ENCODE results near the gene OOSP3. TPM values are rescaled to one million over a fixed set of nuclear protein-coding genes. Genes with fewer than 3 reads are reported as not detected.
"Not testable (repeated sequence)": the region's sequence is repeated elsewhere in the genome, so short reads cannot be mapped to it uniquely, and the experiment has no call there.

The OOSP3 gene, protein sequence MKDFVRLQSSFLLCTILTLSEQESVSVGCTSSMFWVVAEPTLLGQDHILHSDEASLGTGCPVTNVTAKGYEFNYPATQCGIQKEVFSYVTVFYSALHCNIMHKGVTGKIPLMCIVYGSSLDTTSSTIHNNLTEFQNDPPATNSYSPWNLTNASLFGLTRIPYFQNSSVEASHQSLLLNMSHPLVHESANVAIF
- total RNA-seq = not detected

DNA sequence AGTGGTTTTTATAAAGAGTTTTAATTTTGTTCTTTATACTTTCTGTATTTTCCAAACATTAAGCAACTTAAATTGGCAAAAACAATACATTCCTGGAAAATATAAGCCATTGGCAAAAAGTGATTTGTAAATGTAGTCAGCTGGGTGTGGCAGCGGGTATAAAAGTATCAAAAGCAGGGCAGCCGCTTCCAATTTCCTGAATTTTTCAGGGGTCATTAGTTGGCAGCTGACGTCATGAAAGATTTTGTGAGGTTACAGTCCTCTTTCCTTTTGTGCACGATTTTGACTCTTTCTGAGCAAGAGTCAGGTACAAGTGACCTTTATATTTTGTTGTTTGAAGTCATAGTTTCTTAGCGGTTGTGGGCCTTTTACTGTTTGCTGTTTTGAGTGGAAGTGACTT is at the start of gene OOSP3:
TSS of gene OOSP3 (plus strand) at position 208 of the 400 bp plus-strand sequence. CDS start at position 235, 27 bp downstream.
- no peak for DNase-seq
- H3K4me3 Mint-ChIP-seq = no peak within 1 kb of the TSS
- CTCF ChIA-PET = no interaction called here

DNA sequence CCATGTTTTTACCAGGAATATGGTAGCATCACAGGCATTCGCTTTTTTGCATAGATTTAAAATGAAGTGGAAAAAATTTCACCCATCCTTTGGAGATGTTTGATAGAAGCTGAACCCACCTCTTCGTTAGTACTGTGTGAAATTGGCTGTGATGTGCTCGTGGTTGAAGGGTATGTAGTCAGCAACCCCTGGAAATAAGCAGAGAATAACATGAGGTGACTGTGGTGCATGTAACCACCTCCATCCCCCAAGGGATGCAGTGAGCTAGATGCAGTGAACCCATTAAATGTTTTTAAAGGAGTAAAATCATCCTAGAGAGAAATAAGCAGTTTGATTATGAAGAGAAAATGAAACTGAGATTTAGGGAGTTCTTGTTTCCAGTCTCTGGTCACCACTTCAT is 49.2 kb upstream of the OOSP3 start:
- ChIA-PET CTCF (no interaction called here), POLR2A (no interaction called here)
- H3K27me3 Mint-ChIP-seq = no peaks in the 10 kb centered on the region
- no peak overlapping the region for H3K4me3 Mint-ChIP-seq
- intact Hi-C loops (cut with DNase I, micrococcal nuclease) = loop anchor here in 1 of 2 experiments (10.0 kb wide), 1 partner anchor 365 kb away; no protein-coding TSS in a partner anchor
- H3K36me3 Mint-ChIP-seq (ENCODE audit: low read depth) = no peaks in the 10 kb centered on the region
- H3K27ac Mint-ChIP-seq = no peak overlapping the region
- DNase-seq (no peak), ATAC-seq (no peak)
- no peaks in the 10 kb centered on the region for H3K4me1 Mint-ChIP-seq
- no peaks in the 10 kb centered on the region for H3K9me3 Mint-ChIP-seq (ENCODE audit: low read depth)

More for the DNA sequence above, at the start of gene OOSP3:
- Mint-ChIP-seq H3K27ac (no peak within 1 kb of the TSS), H3K4me1 (no peaks in the 10 kb centered on the region), H3K27me3 (peaks cover 5% of the 10 kb centered on the region), H3K9me3 (ENCODE audit: low read depth) (no peaks in the 10 kb centered on the region), H3K36me3 (ENCODE audit: low read depth) (no peaks in the 10 kb centered on the region)
- ATAC-seq = no peak
- intact Hi-C loops (cut with DNase I, micrococcal nuclease) = no loop called here
- POLR2A ChIA-PET = no interaction called here

DNA sequence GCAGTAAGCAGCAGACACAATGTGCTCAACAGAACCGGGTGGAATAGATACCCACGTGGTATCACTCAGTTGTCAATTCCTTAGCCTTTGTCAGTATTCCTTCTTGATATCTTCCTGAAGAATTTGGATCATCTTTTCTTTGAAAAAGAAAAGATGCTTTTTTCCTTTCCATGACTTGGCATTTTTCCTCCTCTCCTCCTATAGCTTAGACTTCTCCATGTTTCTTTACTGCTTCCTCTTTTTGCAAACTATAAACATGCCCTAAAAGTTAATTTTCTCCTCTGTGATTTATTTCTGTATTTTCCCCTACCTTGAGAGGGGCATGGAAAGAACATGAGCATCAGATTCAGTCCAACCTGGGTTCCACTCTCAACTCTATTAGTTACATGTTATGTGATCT is 45.0 kb upstream of the OOSP3 start:
- no peaks in the 10 kb centered on the region for H3K36me3 Mint-ChIP-seq (ENCODE audit: low read depth)

DNA sequence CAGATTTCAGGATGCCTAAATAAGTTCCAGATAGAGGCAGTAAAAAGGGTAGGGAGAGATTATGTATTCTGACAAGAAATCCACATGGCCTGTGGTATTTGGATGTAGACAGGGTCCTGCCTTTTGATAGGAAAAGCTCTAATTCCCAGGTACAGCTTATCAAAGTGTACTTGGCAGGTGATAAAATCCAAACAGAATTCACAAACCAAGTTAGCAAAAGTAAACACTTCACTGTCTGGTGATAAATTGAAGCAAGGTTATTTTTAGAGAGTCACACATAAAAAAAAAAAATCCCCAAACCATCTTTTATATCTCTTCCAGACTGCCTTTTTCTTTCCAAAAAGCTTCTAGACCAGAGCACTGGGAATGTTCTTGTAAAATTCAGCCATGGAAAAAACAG is 39.0 kb upstream of the OOSP3 start:
- Mint-ChIP-seq H3K4me1 (no peaks in the 10 kb centered on the region), H3K9me3 (ENCODE audit: low read depth) (no peaks in the 10 kb centered on the region), H3K27me3 (peaks cover 4% of the 10 kb centered on the region), H3K4me3 (no peak overlapping the region), H3K36me3 (ENCODE audit: low read depth) (no peaks in the 10 kb centered on the region), H3K27ac (no peak overlapping the region)
- ATAC-seq (no peak), DNase-seq (no peak)
- ChIA-PET CTCF (no interaction called here), POLR2A (no interaction called here)
- intact Hi-C loops (cut with DNase I, micrococcal nuclease) = no loop called here

More for the DNA sequence above, 45.0 kb upstream of the OOSP3 start:
- no peaks in the 10 kb centered on the region for H3K4me1 Mint-ChIP-seq
- intact Hi-C loops (cut with DNase I, micrococcal nuclease) = no loop called here
- ChIA-PET CTCF (no interaction called here), POLR2A (no interaction called here)
- no peaks in the 10 kb centered on the region for H3K9me3 Mint-ChIP-seq (ENCODE audit: low read depth)
- DNase-seq = no peak
- no peak overlapping the region for H3K27ac Mint-ChIP-seq
- no peaks in the 10 kb centered on the region for H3K27me3 Mint-ChIP-seq
- ATAC-seq = no peak
- H3K4me3 Mint-ChIP-seq = no peak overlapping the region

DNA sequence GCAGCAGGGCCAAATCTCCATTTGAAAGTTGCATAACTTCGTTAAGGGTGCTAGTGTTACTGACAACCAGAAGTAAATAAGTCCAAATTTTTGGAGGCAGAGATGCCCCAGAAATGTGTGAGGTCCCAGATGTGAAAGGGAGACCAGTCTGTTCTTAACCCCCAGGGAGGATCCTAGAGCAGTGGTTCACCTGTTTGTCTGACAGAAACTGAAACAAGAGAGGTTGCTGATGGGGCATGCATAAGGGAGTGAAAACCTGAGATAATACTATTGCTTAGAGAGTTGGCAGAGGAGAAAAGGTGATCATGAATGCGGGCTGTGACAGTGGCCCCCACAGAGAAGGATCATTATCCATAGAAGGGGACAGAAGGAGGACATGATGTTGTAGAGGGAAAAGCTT is 37.1 kb upstream of the OOSP3 start:
- POLR2A ChIA-PET = no interaction called here
- intact Hi-C loops (cut with DNase I, micrococcal nuclease) = no loop called here
- Mint-ChIP-seq H3K36me3 (ENCODE audit: low read depth) (no peaks in the 10 kb centered on the region), H3K4me1 (no peaks in the 10 kb centered on the region), H3K27me3 (peaks cover 4% of the 10 kb centered on the region), H3K4me3 (no peak overlapping the region), H3K27ac (no peak overlapping the region), H3K9me3 (ENCODE audit: low read depth) (no peaks in the 10 kb centered on the region)
- ATAC-seq (no peak), DNase-seq (no peak)
- CTCF ChIA-PET = no interaction called here

DNA sequence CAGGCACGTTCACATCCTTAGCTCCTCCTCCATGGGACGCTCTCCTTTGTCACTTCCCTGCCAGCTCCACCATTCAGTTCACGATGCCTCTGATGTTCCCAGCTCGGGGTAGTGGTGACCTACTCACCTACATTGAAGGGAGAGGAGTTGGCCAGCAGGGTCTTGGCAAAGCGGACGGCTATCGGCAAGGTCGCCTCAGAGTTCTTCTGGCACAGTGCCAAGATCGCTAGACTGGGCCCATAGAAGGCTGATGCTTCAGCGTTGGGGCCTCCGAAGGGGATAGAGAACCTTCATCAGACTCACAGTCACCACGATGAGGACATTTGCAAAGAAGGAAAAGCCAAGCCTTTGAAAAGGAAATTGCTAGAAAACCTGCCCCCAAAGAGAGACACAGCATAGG is 36.3 kb upstream of the OOSP3 start:
- CTCF ChIA-PET = interaction anchor here (0.6 kb wide), 2 partner anchors 10 to 67 kb away, joined by 3 read pairs; no protein-coding TSS in a partner anchor
- intact Hi-C loops (cut with DNase I, micrococcal nuclease) = no loop called here
- DNase-seq (no peak), ATAC-seq (no peak)
- no peaks in the 10 kb centered on the region for H3K36me3 Mint-ChIP-seq (ENCODE audit: low read depth)
- H3K4me3 Mint-ChIP-seq = no peak overlapping the region
- H3K27ac Mint-ChIP-seq = no peak overlapping the region
- H3K9me3 Mint-ChIP-seq (ENCODE audit: low read depth) = no peaks in the 10 kb centered on the region
- POLR2A ChIA-PET = no interaction called here
- H3K27me3 Mint-ChIP-seq = peaks cover 4% of the 10 kb centered on the region
- H3K4me1 Mint-ChIP-seq = no peaks in the 10 kb centered on the region

DNA sequence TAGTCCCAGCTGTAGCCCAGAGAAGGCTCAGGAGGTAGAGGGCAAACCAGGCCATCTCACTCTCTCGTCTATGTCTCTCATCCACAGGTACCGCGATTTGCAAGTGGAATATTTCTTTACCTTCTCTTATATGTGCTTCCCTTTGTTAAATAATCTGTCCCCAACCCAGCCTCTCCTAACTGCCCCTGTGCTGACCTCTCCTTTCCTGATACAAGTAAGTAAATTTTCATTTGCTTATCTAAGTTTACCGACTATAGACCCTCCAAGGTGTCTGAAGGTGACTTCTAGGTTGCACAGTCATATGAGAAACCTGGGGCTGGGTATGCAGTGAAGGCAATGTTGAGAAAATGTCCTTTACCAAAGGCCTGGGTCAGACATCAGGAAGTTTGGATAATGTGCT is 33.2 kb upstream of the OOSP3 start, which contains the start of gene CBLIF:
TSS of gene CBLIF (minus strand) at position 101 of the 400 bp plus-strand sequence. CDS start at position 55, 46 bp downstream.
- H3K4me1 Mint-ChIP-seq = no peaks in the 10 kb centered on the region
- H3K27me3 Mint-ChIP-seq = peaks cover 4% of the 10 kb centered on the region
- ATAC-seq (no peak), DNase-seq (no peak)
- no peaks in the 10 kb centered on the region for H3K9me3 Mint-ChIP-seq (ENCODE audit: low read depth)
- intact Hi-C loops (cut with DNase I, micrococcal nuclease) = no loop called here
- H3K36me3 Mint-ChIP-seq (ENCODE audit: low read depth) = no peaks in the 10 kb centered on the region
- ChIA-PET POLR2A (no interaction called here), CTCF (no interaction called here)
- no peak within 1 kb of the TSS for H3K4me3 Mint-ChIP-seq
- H3K27ac Mint-ChIP-seq = no peak within 1 kb of the TSS

DNA sequence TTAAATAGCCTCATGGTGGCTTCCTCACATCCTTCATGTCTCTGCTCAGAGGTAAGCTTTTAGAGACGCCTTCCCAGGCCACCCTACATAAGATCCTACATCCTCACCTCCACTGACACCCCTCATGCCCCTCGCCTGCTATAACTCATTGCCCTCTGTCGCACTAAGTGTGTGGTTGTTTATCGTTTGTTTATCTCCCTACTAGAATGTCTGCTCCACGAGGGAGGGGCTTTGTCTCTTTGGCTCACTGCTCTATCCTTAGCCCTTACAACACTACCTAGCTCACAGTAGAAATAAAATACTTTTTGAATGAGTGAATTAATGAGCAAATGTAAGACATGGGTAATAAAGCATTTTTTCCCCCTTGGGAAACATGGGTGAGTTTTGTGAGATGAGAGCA is 32.0 kb upstream of the OOSP3 start:
- DNase-seq (no peak), ATAC-seq (no peak)
- Mint-ChIP-seq H3K27me3 (peaks cover 4% of the 10 kb centered on the region), H3K36me3 (ENCODE audit: low read depth) (no peaks in the 10 kb centered on the region), H3K27ac (no peak overlapping the region), H3K4me1 (no peaks in the 10 kb centered on the region), H3K9me3 (ENCODE audit: low read depth) (no peaks in the 10 kb centered on the region), H3K4me3 (no peak overlapping the region)
- ChIA-PET POLR2A (no interaction called here), CTCF (no interaction called here)
- intact Hi-C loops (cut with DNase I, micrococcal nuclease) = no loop called here

DNA sequence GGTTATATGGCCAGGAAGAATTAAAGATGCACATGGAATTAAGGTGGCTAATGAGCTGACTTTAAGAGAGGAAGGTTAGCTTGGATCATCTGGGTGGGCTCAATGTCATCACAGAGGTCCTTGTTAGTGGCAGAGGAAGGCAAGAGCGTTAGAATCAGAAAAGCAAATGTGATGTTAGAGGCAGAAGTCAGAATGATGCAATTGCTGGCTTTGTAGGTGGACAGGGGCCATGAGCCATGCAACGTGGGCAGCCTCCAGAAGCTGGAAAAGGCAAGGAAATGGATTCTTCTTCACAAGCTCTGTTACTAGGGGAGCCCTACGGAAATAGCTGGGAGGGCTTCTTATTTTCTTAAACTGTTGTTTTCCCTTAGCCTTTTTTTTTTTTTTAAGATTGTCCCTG is 31.0 kb upstream of the OOSP3 start:
- Mint-ChIP-seq H3K4me3 (no peak overlapping the region), H3K36me3 (ENCODE audit: low read depth) (no peaks in the 10 kb centered on the region), H3K27me3 (no peaks in the 10 kb centered on the region), H3K9me3 (ENCODE audit: low read depth) (no peaks in the 10 kb centered on the region), H3K4me1 (no peaks in the 10 kb centered on the region), H3K27ac (no peak overlapping the region)
- POLR2A ChIA-PET = no interaction called here
- intact Hi-C loops (cut with DNase I, micrococcal nuclease) = no loop called here
- CTCF ChIA-PET = interaction anchor here (0.7 to 1.4 kb wide), 2 partner anchors 71 to 681 kb away, joined by 3 to 4 read pairs; no protein-coding TSS in a partner anchor
- DNase-seq (no peak), ATAC-seq (no peak)

DNA sequence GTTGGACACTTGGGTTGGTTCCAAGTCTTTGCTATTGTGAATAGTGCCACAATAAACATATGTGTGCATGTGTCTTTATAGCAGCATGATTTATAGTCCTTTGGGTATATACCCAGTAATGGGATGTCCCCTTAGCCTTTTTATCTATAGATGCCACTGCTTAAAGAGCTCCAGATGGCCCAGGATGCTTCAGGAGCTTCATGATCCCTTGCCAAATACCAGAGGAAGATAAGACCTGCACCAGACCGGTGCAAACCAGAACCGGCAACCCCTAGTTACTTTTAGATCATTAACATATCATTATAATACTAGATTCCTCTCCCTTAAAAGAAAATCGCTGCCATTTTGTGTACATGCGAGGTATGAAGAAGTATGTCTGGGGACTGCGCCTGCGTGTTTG is 30.1 kb upstream of the OOSP3 start:
- DNase-seq; H3K27me3 Mint-ChIP-seq; POLR2A ChIA-PET; H3K36me3 Mint-ChIP-seq (ENCODE audit: low read depth); intact Hi-C loops (cut with DNase I, micrococcal nuclease); H3K4me1 Mint-ChIP-seq; H3K27ac Mint-ChIP-seq; H3K9me3 Mint-ChIP-seq (ENCODE audit: low read depth); H3K4me3 Mint-ChIP-seq; ATAC-seq: not testable (repeated sequence)
- CTCF ChIA-PET = interaction anchor here (0.7 to 1.4 kb wide), 2 partner anchors 70 to 211 kb away, joined by 3 to 4 read pairs; no protein-coding TSS in a partner anchor

DNA sequence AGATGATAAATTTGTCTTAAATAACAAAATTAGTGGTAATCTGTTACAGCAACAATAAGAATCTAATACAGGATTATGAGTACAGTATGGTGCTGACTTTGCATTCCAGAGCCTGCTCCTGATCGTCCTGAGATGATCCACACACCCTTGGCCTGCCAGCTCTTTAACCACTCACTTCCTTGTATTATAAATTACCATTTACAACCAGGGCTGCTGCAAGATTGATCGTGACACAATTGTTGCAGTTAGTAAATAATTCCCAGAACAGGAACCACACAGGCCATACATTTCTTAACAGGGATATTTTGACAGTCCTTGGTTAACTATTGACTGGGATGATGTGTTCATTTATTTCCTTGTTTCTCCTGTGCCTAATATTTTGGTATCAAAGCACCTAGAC is 29.5 kb upstream of the OOSP3 start:
- H3K27ac Mint-ChIP-seq = no peak overlapping the region
- intact Hi-C loops (cut with DNase I, micrococcal nuclease) = no loop called here
- ChIA-PET CTCF (interaction anchor here (0.7 kb wide), 1 partner anchor 210 kb away, joined by 3 read pairs; no protein-coding TSS in a partner anchor), POLR2A (no interaction called here)
- DNase-seq (no peak), ATAC-seq (no peak)
- peaks cover 2% of the 10 kb centered on the region for H3K27me3 Mint-ChIP-seq
- H3K36me3 Mint-ChIP-seq (ENCODE audit: low read depth) = no peaks in the 10 kb centered on the region
- H3K4me3 Mint-ChIP-seq = no peak overlapping the region
- no peaks in the 10 kb centered on the region for H3K4me1 Mint-ChIP-seq
- H3K9me3 Mint-ChIP-seq (ENCODE audit: low read depth) = no peaks in the 10 kb centered on the region

DNA sequence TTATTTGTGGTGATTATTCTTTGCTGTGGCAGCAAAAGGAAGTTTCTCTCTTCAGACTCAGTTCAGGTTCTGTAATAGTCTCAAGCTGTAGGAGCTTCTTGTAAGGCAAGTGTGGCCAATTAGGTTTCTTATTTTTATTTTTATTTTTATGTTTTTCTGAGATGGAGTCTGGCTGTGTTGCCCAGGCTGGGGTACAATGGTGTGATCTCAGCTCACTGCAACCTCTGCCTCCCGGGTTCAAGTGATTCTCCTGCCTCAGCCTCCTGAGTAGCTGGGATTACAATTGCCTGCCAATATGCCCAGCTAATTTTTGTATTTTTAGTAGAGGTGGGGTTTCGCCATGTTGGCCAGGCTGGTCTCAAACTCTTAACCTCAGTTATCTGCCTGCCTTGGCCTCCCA is 29.0 kb upstream of the OOSP3 start:
- H3K27me3 Mint-ChIP-seq; CTCF ChIA-PET; H3K36me3 Mint-ChIP-seq (ENCODE audit: low read depth); ATAC-seq; H3K4me1 Mint-ChIP-seq; H3K27ac Mint-ChIP-seq; H3K9me3 Mint-ChIP-seq (ENCODE audit: low read depth); DNase-seq; H3K4me3 Mint-ChIP-seq; intact Hi-C loops (cut with DNase I, micrococcal nuclease); POLR2A ChIA-PET: not testable (repeated sequence)

Measured in activated CD4-positive, alpha-beta T cell treated with anti-CD3 and anti-CD28 coated beads for 36 hours (primary cell).